Measurements from ENCODE around the gene LPP.

LPP gene

GRCh38 chr3:188164248-188164687, 10.3 kb downstream of the LPP start:
- TF ChIP-seq EZH2 (IDR thresholded peaks at IDR 0.05; ENCODE audit: borderline replicate concordance, low read depth, low read length, severe bottlenecking), result no peak
- TF ChIP-seq, protein P1, sequence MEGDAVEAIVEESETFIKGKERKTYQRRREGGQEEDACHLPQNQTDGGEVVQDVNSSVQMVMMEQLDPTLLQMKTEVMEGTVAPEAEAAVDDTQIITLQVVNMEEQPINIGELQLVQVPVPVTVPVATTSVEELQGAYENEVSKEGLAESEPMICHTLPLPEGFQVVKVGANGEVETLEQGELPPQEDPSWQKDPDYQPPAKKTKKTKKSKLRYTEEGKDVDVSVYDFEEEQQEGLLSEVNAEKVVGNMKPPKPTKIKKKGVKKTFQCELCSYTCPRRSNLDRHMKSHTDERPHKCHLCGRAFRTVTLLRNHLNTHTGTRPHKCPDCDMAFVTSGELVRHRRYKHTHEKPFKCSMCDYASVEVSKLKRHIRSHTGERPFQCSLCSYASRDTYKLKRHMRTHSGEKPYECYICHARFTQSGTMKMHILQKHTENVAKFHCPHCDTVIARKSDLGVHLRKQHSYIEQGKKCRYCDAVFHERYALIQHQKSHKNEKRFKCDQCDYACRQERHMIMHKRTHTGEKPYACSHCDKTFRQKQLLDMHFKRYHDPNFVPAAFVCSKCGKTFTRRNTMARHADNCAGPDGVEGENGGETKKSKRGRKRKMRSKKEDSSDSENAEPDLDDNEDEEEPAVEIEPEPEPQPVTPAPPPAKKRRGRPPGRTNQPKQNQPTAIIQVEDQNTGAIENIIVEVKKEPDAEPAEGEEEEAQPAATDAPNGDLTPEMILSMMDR (IDR thresholded peaks at IDR 0.05; ENCODE audit: borderline replicate concordance, extremely low read depth, low read length, poor library complexity, severe bottlenecking), result no peak

DNA sequence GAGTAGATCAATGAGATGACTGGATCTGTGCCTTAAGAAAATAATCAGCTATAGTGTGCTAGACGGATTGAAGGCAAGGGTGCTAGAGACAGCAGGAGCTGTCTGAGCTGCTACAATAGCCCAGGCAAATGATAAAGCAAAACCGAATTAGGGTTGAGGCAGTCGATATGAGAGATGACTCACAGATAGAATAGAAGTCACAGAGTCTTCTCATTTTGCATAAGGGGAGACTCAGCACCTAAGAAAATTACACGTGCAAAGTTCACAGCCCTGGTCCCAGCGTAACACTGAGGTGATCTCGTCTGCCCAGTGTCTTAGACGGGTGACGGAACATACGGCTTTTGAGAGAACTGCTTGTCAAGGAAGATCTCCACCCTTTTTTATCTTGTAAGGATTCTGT, 11.6 kb downstream of the LPP start:
- Histone ChIP-seq H3K4me1 (ENCODE audit: insufficient read depth, low read length) (0 out of 2 replicates have a peak, but pooled peaks cover 8% of the 10 kb centered on the region), H3K4me3 (ENCODE audit: low read depth in 1 of 2, low read length in 2 of 2) (no peak overlapping the region), H3K79me2 (ENCODE audit: insufficient read depth, low read length) (peaks cover 92% of the 10 kb centered on the region), H3K36me3 (ENCODE audit: insufficient read depth, low read length) (no peaks in the 10 kb centered on the region), H4K20me1 (ENCODE audit: insufficient read depth, low read length) (peaks cover 12% of the 10 kb centered on the region), H2AFZ (ENCODE audit: low read depth, low read length) (no peak overlapping the region), H3K4me2 (ENCODE audit: insufficient read depth, low read length) (no peak overlapping the region), H3K27me3 (ENCODE audit: insufficient read depth, low read length, poor library complexity) (no peaks in the 10 kb centered on the region), H3K9me3 (ENCODE audit: insufficient read depth, low read length, severe bottlenecking) (no peaks in the 10 kb centered on the region), H3K9ac (ENCODE audit: low read depth, low read length) (no peak overlapping the region), H3K27ac (ENCODE audit: low read length) (no peak overlapping the region)
- DNase-seq (no peak), ATAC-seq (ENCODE audit: insufficient read depth, low read depth) (no peak; the same call in 2 of the 3 replicates)
- TF ChIP-seq, protein P1 (IDR thresholded peaks at IDR 0.05; ENCODE audit: borderline replicate concordance, extremely low read depth, low read length, poor library complexity, severe bottlenecking), result no peak
- TF ChIP-seq EZH2 (IDR thresholded peaks at IDR 0.05; ENCODE audit: borderline replicate concordance, low read depth, low read length, severe bottlenecking), result no peak

More at GRCh38 chr3:188164248-188164687, 10.3 kb downstream of the LPP start:
- Histone ChIP-seq H3K27me3 (ENCODE audit: insufficient read depth, low read length, poor library complexity) (no peaks in the 10 kb centered on the region), H3K9ac (ENCODE audit: low read depth, low read length) (no peak overlapping the region), H4K20me1 (ENCODE audit: insufficient read depth, low read length) (peaks cover 12% of the 10 kb centered on the region), H3K4me3 (ENCODE audit: low read depth in 1 of 2, low read length in 2 of 2) (no peak overlapping the region), H3K9me3 (ENCODE audit: insufficient read depth, low read length, severe bottlenecking) (no peaks in the 10 kb centered on the region), H3K4me1 (ENCODE audit: insufficient read depth, low read length) (peaks cover 11% of the 10 kb centered on the region), H2AFZ (ENCODE audit: low read depth, low read length) (no peak overlapping the region), H3K36me3 (ENCODE audit: insufficient read depth, low read length) (no peaks in the 10 kb centered on the region), H3K27ac (ENCODE audit: low read length) (peak overlapping the region; percentile 29; the same call in 1 of the 2 replicates), H3K79me2 (ENCODE audit: insufficient read depth, low read length) (peaks cover 95% of the 10 kb centered on the region), H3K4me2 (ENCODE audit: insufficient read depth, low read length) (no peak overlapping the region)
- DNase-seq (no peak), ATAC-seq (ENCODE audit: insufficient read depth, low read depth) (peak; percentile 25; the same call in 1 of the 3 replicates)

GRCh38 chr3:188166441-188166840, 12.5 kb downstream of the LPP start:
- no peak for ATAC-seq (ENCODE audit: insufficient read depth, low read depth)
- no peaks in the 10 kb centered on the region for H3K36me3 ChIP-seq (ENCODE audit: insufficient read depth, low read length)
- H3K9ac ChIP-seq (ENCODE audit: low read depth, low read length), result no peak overlapping the region
- no peaks in the 10 kb centered on the region for H3K9me3 ChIP-seq (ENCODE audit: insufficient read depth, low read length, severe bottlenecking)
- no peak overlapping the region for H2AFZ ChIP-seq (ENCODE audit: low read depth, low read length)
- peaks cover 92% of the 10 kb centered on the region for H3K79me2 ChIP-seq (ENCODE audit: insufficient read depth, low read length)
- no peak overlapping the region for H3K4me3 ChIP-seq (ENCODE audit: low read depth in 1 of 2, low read length in 2 of 2)
- H3K27me3 ChIP-seq (ENCODE audit: insufficient read depth, low read length, poor library complexity), result no peaks in the 10 kb centered on the region
- H4K20me1 ChIP-seq (ENCODE audit: insufficient read depth, low read length), result peaks cover 12% of the 10 kb centered on the region
- no peak for DNase-seq
- TF ChIP-seq, protein P1 (IDR thresholded peaks at IDR 0.05; ENCODE audit: borderline replicate concordance, extremely low read depth, low read length, poor library complexity, severe bottlenecking), result no peak
- no peak for TF ChIP-seq EZH2 (IDR thresholded peaks at IDR 0.05; ENCODE audit: borderline replicate concordance, low read depth, low read length, severe bottlenecking)
- H3K4me2 ChIP-seq (ENCODE audit: insufficient read depth, low read length), result no peak overlapping the region
- H3K4me1 ChIP-seq (ENCODE audit: insufficient read depth, low read length), result 0 out of 2 replicates have a peak, but pooled peaks cover 8% of the 10 kb centered on the region
- no peak overlapping the region for H3K27ac ChIP-seq (ENCODE audit: low read length)

All from DND-41 (cell line).